GM12878 (cell line): ENCODE measurements around the gene B4GALT7. TPM values are rescaled to one million over a fixed set of nuclear protein-coding genes. Genes with fewer than 3 reads are reported as not detected.

Experiments used
- ATAC-seq: fragments of 200-7000 bp; cut with Tn5 transposase; 3 replicates; pipeline ENCODE4 v1.9.1; 2020; ENCODE audit warnings: mild to moderate bottlenecking, moderate library complexity
- BruUV-seq: library from RNA; stranded (reverse); fragments of 400-500 nt; replicated peaks from 2 replicates; lab custom pipeline; 2021; lab: Mats Ljungman, UMichigan
- CTCF ChIA-PET: fragments of 300-600 bp; sonication (Branson Sonifier 250); formaldehyde crosslinking; extraction: SDS; loops from one replicate; lab custom pipeline; 2021; ENCODE audit warnings: inconsistent platforms; lab: Yijun Ruan, JAX
- POLR2A ChIA-PET: fragments of 350-600 bp; formaldehyde crosslinking; extraction: SDS; loops from one replicate; lab custom pipeline; 2021; ENCODE audit warnings: inconsistent platforms; lab: Charles Lee
- RAD21 ChIA-PET: fragments of 300-600 bp; sonication (Branson Sonifier 250); formaldehyde crosslinking; loops from one replicate; lab custom pipeline; 2023; ENCODE audit warnings: antibody characterized with exemption; ENCODE audit not compliant: unreplicated experiment; lab: Charles Lee
- SMC1A ChIA-PET: fragments of 300-600 bp; sonication (Branson Sonifier 250); formaldehyde crosslinking; loops from one replicate; lab custom pipeline; 2023; ENCODE audit not compliant: unreplicated experiment, uncharacterized antibody; lab: Charles Lee
- DNase-seq: peaks from one replicate; pipeline ENCODE4 v3.0.0-alpha.2; 2011; ENCODE audit warnings: low read depth, low spot score
- FAIRE-seq: peaks from 3 replicates; lab custom pipeline; 2011; peaks lifted over from hg19 to GRCh38; lab: Jason Lieb, UNC
- H2AFZ ChIP-seq: 2 replicates; pipeline ENCODE4 v1.6.0; 2011; ENCODE audit warnings: low read depth, low read length, control low read depth; ENCODE audit not compliant: control insufficient read depth
- H3K27ac ChIP-seq: 2 replicates; pipeline ENCODE4 v1.5.1; 2011; ENCODE audit warnings: control low read depth; ENCODE audit not compliant: control insufficient read depth, insufficient read depth
- H3K27me3 ChIP-seq, 2 experiments: replicated peaks in 1 of 2; 2 replicates each; pipeline versions ENCODE4 v1.6.0 to v1.6.1; 2011; ENCODE audit warnings: low read length in 1 of 2; ENCODE audit not compliant: control insufficient read depth in 2 of 2, insufficient read depth in 2 of 2
- H3K36me3 ChIP-seq, 2 experiments: 2 replicates each; pipeline ENCODE4 v1.5.1; 2011; ENCODE audit warnings: low read length in 1 of 2; ENCODE audit not compliant: control insufficient read depth in 2 of 2, insufficient read depth in 2 of 2
- H3K4me1 ChIP-seq: 2 replicates; pipeline ENCODE4 v1.6.1; 2011; ENCODE audit warnings: mild to moderate bottlenecking, low read length, moderate library complexity, mixed read lengths; ENCODE audit not compliant: control insufficient read depth, insufficient read depth
- H3K4me2 ChIP-seq: 2 replicates; pipeline ENCODE4 v1.6.0; 2011; ENCODE audit warnings: control low read depth; ENCODE audit not compliant: control insufficient read depth, insufficient read depth
- H3K4me3 ChIP-seq: fragments of 200-600 bp; sonication (generic); 2 replicates; pipeline ENCODE4 v1.5.1; 2016
- H3K79me2 ChIP-seq: 2 replicates; pipeline ENCODE4 v1.6.0; 2011; ENCODE audit warnings: low read length; ENCODE audit not compliant: control insufficient read depth, insufficient read depth
- H3K9ac ChIP-seq: 2 replicates; pipeline ENCODE4 v1.8.0; 2011; ENCODE audit warnings: low read length, control low read depth, mixed read lengths; ENCODE audit not compliant: control insufficient read depth, insufficient read depth
- H3K9me3 ChIP-seq: replicated peaks from 3 replicates; pipeline ENCODE4 v1.5.1; 2011; ENCODE audit warnings: mild to moderate bottlenecking, low read length; ENCODE audit not compliant: control insufficient read depth, insufficient read depth
- H4K20me1 ChIP-seq: 2 replicates; pipeline ENCODE4 v1.6.0; 2011; ENCODE audit not compliant: control insufficient read depth, insufficient read depth
- FOXK2 ChIP-seq: fragments of 450-650 bp; IDR thresholded peaks from 2 replicates; pipeline ENCODE4 v1.6.1; 2017; ENCODE audit warnings: mild to moderate bottlenecking, moderate library complexity
- FOXM1 ChIP-seq: IDR thresholded peaks from 2 replicates; pipeline ENCODE4 v1.6.1; 2012; ENCODE audit warnings: low read depth, mild to moderate bottlenecking, inconsistent platforms, low read length, moderate library complexity
- MTA2 ChIP-seq: fragments of 450-650 bp; IDR thresholded peaks from 2 replicates; pipeline ENCODE4 v1.6.1; 2016; ENCODE audit warnings: low read depth, mild to moderate bottlenecking, moderate library complexity
- NFYA ChIP-seq: IDR thresholded peaks from 2 replicates; pipeline ENCODE4 v1.6.1; 2011; ENCODE audit warnings: low read depth, mild to moderate bottlenecking, low read length, improper control_type of control experiment, borderline replicate concordance
- RCOR1 ChIP-seq: conservative IDR thresholded peaks from 2 replicates; pipeline ENCODE4 v1.6.1; 2012; ENCODE audit warnings: low read depth, low read length, improper control_type of control experiment
- RELA ChIP-seq: fragments of 450-650 bp; IDR thresholded peaks from 2 replicates; pipeline ENCODE4 v1.8.0; 2014; ENCODE audit warnings: borderline replicate concordance; ENCODE audit not compliant: partially characterized antibody
- RELB ChIP-seq: fragments of 450-650 bp; IDR thresholded peaks from 2 replicates; pipeline ENCODE4 v1.6.1; 2017; ENCODE audit warnings: low read depth, mild to moderate bottlenecking, moderate library complexity
- SREBF2 ChIP-seq: IDR thresholded peaks from 2 replicates; pipeline ENCODE4 v1.6.1; 2012; ENCODE audit warnings: mild to moderate bottlenecking, low read length
- SUPT20H ChIP-seq: IDR thresholded peaks from 2 replicates; pipeline ENCODE4 v1.6.1; 2011; ENCODE audit warnings: low read depth, mild to moderate bottlenecking, low read length, moderate library complexity, borderline replicate concordance; ENCODE audit not compliant: control insufficient read depth
- TBL1XR1 ChIP-seq: IDR thresholded peaks from 2 replicates; pipeline ENCODE4 v1.6.1; 2012; ENCODE audit warnings: low read depth, low read length, improper control_type of control experiment
- WGBS: methylation state at CpG from one replicate; pipeline ENCODE4 v1.1.6; 2016; ENCODE audit warnings: low lambda C conversion rate; ENCODE audit not compliant: insufficient replicate concordance, insufficient coverage; ENCODE audit errors: missing lambda C conversion rate; 5-methylcytosine and 5-hydroxymethylcytosine counted together
- in situ Hi-C: fragments of 300-500 bp; cut with MboI; formaldehyde crosslinking; loops from 9 replicates; pipeline ENCODE4 v1.14.3; 2018; ENCODE audit warnings: mixed read lengths
- intact Hi-C: fragments of 100-400 bp; cut with micrococcal nuclease; formaldehyde crosslinking; loops from one replicate; pipeline ENCODE4 v1.14.2; 2022; ENCODE audit not compliant: unreplicated experiment
- polyA plus RNA-seq, 11 experiments: library from polyadenylated mRNA; depleted of rRNA in 4 of 11; unstranded in 6 of 11; stranded (reverse) in 5 of 11; fragments of >200 nt; fragmentation: Nextera tagmentation in 4 of 11; fragmentation: Illumina TruSeq in 1 of 11; extraction: Ambion mirVana in 4 of 11; extraction: Trizol in 1 of 11; gene quantifications; 1 replicate in 1 of 11; 2 replicates in 10 of 11; pipeline versions ENCODE4 v1.2.1 to v1.2.3, GENCODE V29; 2011 to 2016; ENCODE audit warnings: inconsistent platforms in 2 of 11, missing spikeins in 2 of 11, low read depth in 1 of 11
- total RNA-seq, 4 experiments: library from RNA; depleted of rRNA in 3 of 4; stranded (reverse); fragments of >200 nt in 3 of 4; fragmentation: Illumina TruSeq in 1 of 4; extraction: Trizol in 1 of 4; gene quantifications; 2 replicates each; pipeline versions ENCODE4 v1.2.1 to v1.2.3, GENCODE V29; 2013 to 2021
- TF ChIP-seq, protein P1 (sequence below): fragments of 450-650 bp; IDR thresholded peaks from 2 replicates; pipeline ENCODE4 v1.6.1; 2014; ENCODE audit warnings: mild to moderate bottlenecking
- TF ChIP-seq, protein P2 (sequence below): fragments of 450-650 bp; formaldehyde crosslinking; IDR thresholded peaks from 2 replicates; pipeline ENCODE4 v1.5.0; 2022; ENCODE audit warnings: mild to moderate bottlenecking, missing genetic modification characterization

B4GALT7 gene
- total and polyA plus RNA-seq, 10 of the 15 experiments (the other 5 are each of a cell fraction or from before 2014, with no cell fraction given): 0.34 to 27.3 (median 16.4) TPM

DNA sequence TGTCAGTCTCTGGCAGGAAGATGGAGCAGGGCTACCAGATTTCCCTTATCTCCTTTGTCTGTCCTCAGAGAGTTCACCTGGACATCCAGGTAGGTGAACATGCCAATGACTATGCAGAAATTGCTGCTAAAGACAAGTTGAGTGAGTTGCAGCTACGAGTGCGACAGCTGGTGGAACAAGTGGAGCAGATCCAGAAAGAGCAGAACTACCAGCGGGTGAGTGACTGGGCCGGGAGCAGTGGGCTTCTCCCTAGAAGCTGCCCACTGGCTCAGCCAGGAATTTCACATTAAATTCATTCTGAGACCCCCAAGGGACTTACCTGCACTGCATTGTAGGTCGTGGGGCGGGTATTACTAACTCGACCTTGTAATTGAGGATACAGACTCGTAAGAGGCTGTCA, 5.9 kb upstream of the B4GALT7 start:
- in situ Hi-C loops (no loop called here), intact Hi-C loops (loop anchor here (5.0 to 10.0 kb wide), 2 partner anchors 202 to 289 kb away; partner anchors contain the start of genes PRELID1 and RAB24)
- Histone ChIP-seq H3K27ac (no peak overlapping the region), H3K4me1 (peaks cover 8% of the 10 kb centered on the region), H3K27me3 (no peaks in the 10 kb centered on the region)
- no peak for DNase-seq
- no peak for TF ChIP-seq RCOR1
- TF ChIP-seq SREBF2: no peak
- no peak for TF ChIP-seq RELA
- TF ChIP-seq SUPT20H: no peak
- TF ChIP-seq FOXK2: no peak
- TF ChIP-seq, protein P1, sequence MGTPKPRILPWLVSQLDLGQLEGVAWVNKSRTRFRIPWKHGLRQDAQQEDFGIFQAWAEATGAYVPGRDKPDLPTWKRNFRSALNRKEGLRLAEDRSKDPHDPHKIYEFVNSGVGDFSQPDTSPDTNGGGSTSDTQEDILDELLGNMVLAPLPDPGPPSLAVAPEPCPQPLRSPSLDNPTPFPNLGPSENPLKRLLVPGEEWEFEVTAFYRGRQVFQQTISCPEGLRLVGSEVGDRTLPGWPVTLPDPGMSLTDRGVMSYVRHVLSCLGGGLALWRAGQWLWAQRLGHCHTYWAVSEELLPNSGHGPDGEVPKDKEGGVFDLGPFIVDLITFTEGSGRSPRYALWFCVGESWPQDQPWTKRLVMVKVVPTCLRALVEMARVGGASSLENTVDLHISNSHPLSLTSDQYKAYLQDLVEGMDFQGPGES: no peak
- no peak for TF ChIP-seq MTA2
- TF ChIP-seq RELB: no peak
- no peak for TF ChIP-seq FOXM1
- TF ChIP-seq, protein P2, sequence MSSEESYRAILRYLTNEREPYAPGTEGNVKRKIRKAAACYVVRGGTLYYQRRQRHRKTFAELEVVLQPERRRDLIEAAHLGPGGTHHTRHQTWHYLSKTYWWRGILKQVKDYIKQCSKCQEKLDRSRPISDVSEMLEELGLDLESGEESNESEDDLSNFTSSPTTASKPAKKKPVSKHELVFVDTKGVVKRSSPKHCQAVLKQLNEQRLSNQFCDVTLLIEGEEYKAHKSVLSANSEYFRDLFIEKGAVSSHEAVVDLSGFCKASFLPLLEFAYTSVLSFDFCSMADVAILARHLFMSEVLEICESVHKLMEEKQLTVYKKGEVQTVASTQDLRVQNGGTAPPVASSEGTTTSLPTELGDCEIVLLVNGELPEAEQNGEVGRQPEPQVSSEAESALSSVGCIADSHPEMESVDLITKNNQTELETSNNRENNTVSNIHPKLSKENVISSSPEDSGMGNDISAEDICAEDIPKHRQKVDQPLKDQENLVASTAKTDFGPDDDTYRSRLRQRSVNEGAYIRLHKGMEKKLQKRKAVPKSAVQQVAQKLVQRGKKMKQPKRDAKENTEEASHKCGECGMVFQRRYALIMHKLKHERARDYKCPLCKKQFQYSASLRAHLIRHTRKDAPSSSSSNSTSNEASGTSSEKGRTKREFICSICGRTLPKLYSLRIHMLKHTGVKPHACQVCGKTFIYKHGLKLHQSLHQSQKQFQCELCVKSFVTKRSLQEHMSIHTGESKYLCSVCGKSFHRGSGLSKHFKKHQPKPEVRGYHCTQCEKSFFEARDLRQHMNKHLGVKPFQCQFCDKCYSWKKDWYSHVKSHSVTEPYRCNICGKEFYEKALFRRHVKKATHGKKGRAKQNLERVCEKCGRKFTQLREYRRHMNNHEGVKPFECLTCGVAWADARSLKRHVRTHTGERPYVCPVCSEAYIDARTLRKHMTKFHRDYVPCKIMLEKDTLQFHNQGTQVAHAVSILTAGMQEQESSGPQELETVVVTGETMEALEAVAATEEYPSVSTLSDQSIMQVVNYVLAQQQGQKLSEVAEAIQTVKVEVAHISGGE (CRISPR knock-in tag): no peak
- no peak for TF ChIP-seq TBL1XR1
- no peak for TF ChIP-seq NFYA
- TF ChIP-seq, all 136 proteins: peak for 0
- H2AFZ ChIP-seq: no peak overlapping the region
- peaks cover 14 to 30% of the 10 kb centered on the region in 2 experiments; a peak in 3 of 4 replicates for H3K36me3 ChIP-seq
- RAD21 ChIA-PET: no interaction called here
- CTCF ChIA-PET: interaction anchor here (1.3 kb wide), 1 partner anchor 98 kb away, joined by 4 read pairs; no protein-coding TSS in a partner anchor
- POLR2A ChIA-PET: no interaction called here
- no peaks in the 10 kb centered on the region for H4K20me1 ChIP-seq
- no peaks in the 10 kb centered on the region for H3K9me3 ChIP-seq
- FAIRE-seq: no peak
- SMC1A ChIA-PET: no interaction called here
- no peak for ATAC-seq
- no TSS peak for BruUV-seq
- no peak overlapping the region for H3K9ac ChIP-seq
- H3K4me2 ChIP-seq: peak overlapping the region; percentile 76
- WGBS: 95% methylated on average over 8 of the region's 8 CpGs
- peak overlapping the region; percentile 88; the same call in 1 of the 2 replicates for H3K4me3 ChIP-seq
- peaks cover 21% of the 10 kb centered on the region for H3K79me2 ChIP-seq
